PFSK-1 (cell line): ENCODE data around the gene CDCA8.

Experiments used
- FOXP2 ChIP-seq: optimal IDR thresholded peaks from 2 replicates; pipeline ENCODE3; 2011; ENCODE audit warnings: borderline replicate concordance, control low read depth, inconsistent platforms; ENCODE audit not compliant: insufficient read depth; ENCODE audit errors: extremely low read length, extremely low read depth
- POLR2AphosphoS5 ChIP-seq: IDR thresholded peaks from 2 replicates; pipeline ENCODE4 v1.6.1; 2012; ENCODE audit warnings: low read depth, mild to moderate bottlenecking, control low read depth, low read length, moderate library complexity
- SIN3A ChIP-seq: IDR thresholded peaks from 2 replicates; pipeline ENCODE4 v1.6.1; 2012; ENCODE audit warnings: mild to moderate bottlenecking, low read length, moderate library complexity, borderline replicate concordance; ENCODE audit not compliant: insufficient read depth
- TAF1 ChIP-seq: IDR thresholded peaks from 2 replicates; pipeline ENCODE4 v1.6.1; 2012; ENCODE audit warnings: low read length, control low read depth, borderline replicate concordance; ENCODE audit not compliant: insufficient read depth
- TF ChIP-seq, protein P1 (sequence below), 2 experiments: IDR thresholded peaks; 2 replicates each; pipeline versions ENCODE4 v1.6.1 to v1.8.0; 2011 to 2012; ENCODE audit warnings: low read depth in 2 of 2, low read length in 2 of 2, control low read depth in 1 of 2, inconsistent platforms in 1 of 2, mild to moderate bottlenecking in 1 of 2, moderate library complexity in 1 of 2; ENCODE audit not compliant: insufficient read depth in 1 of 2

CDCA8 gene

DNA sequence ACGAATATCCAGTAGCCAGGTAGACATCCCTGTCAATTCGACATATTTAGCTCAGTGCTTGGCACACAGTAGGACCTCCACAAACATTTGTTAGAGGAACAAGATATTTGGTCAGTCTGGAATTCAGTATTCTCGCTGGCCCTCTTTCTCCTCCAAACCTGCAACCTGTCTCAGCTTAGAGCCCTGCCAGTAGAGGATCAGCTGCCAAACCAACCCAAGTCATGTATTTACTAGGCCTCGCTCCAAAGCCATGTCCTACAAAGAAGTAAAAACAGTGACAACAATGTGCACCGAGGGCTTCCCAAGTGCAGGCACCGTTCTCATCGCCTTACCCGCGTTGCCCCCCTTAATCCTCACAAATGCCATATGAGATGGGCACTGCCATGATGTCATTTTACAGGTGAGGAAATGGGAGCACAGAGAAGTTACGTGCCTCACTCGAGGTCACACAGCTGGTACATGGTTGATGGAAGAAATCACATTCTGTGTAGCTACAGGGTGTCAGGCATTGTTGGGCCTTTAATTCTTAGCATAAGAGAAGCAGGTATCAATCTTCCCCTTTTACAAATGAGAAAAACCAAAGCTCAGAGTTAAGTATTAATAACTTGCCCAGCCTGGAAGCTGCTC is 26.0 kb upstream of the CDCA8 start:
- TF ChIP-seq, protein P1, sequence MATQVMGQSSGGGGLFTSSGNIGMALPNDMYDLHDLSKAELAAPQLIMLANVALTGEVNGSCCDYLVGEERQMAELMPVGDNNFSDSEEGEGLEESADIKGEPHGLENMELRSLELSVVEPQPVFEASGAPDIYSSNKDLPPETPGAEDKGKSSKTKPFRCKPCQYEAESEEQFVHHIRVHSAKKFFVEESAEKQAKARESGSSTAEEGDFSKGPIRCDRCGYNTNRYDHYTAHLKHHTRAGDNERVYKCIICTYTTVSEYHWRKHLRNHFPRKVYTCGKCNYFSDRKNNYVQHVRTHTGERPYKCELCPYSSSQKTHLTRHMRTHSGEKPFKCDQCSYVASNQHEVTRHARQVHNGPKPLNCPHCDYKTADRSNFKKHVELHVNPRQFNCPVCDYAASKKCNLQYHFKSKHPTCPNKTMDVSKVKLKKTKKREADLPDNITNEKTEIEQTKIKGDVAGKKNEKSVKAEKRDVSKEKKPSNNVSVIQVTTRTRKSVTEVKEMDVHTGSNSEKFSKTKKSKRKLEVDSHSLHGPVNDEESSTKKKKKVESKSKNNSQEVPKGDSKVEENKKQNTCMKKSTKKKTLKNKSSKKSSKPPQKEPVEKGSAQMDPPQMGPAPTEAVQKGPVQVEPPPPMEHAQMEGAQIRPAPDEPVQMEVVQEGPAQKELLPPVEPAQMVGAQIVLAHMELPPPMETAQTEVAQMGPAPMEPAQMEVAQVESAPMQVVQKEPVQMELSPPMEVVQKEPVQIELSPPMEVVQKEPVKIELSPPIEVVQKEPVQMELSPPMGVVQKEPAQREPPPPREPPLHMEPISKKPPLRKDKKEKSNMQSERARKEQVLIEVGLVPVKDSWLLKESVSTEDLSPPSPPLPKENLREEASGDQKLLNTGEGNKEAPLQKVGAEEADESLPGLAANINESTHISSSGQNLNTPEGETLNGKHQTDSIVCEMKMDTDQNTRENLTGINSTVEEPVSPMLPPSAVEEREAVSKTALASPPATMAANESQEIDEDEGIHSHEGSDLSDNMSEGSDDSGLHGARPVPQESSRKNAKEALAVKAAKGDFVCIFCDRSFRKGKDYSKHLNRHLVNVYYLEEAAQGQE (IDR thresholded peaks at IDR 0.05; ENCODE audit: insufficient read depth in 1 of 2, low read depth in 2 of 2, low read length in 2 of 2), result no peak
- TF ChIP-seq TAF1 (no peak), SIN3A (no peak), POLR2AphosphoS5 (no peak), FOXP2 (no peak)

DNA sequence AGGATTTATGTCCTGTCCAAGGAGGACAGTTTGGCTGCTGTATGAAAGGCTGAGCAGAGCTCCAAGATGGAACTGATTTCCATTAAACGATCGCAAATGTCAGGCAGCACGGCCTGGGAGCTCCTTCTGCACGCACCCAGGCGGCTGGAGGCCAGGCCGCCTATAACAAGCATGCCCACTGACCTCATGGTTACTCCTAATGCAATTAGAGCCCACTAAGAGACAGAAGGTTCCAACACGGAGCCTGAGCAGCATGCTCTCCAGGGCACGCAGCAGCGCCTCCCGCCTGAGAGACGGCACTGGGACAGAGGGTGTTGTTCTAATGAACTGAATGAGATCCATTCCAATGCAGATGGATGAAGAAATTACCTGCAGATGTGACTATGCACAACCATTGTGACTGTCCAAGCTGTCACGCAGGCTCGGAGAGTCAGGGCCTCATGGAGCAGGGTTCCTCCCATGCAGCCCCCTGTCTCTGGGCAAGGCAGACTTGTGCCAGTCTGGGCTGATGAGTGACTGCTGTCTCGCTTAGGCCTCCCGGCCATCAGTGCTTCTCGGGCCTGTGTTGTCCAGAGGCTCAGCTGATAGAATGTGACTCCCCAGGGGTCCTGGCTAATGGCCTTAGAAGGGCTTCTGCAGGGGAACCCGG is 25.2 kb upstream of the CDCA8 start:
- TF ChIP-seq, protein P1 (IDR thresholded peaks at IDR 0.05; ENCODE audit: insufficient read depth in 1 of 2, low read depth in 2 of 2, low read length in 2 of 2), result no peak
- TF ChIP-seq TAF1 (no peak), SIN3A (no peak), POLR2AphosphoS5 (no peak), FOXP2 (no peak)

DNA sequence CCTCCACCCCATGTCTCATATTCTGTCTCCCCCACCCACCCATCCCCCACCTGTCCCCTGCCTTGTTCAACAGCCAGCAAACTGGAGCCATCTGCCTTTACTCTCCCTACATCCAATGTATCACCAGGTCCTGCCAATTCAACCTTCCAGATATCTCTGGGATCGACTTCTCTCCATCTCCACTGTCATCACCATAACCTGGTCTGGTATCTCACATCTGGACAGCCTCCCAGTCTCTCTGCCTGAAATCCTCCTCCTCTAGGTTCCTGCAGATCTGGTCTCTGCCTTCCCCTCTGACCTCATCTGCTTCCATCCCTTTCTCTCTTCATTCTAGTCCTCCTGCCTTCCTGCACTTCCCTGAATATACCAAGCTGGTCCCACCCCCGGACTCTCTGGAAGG is 22.2 kb upstream of the CDCA8 start:
- TF ChIP-seq FOXP2 (no peak), POLR2AphosphoS5 (no peak), SIN3A (no peak), TAF1 (no peak)
- TF ChIP-seq, protein P1 (IDR thresholded peaks at IDR 0.05; ENCODE audit: insufficient read depth in 1 of 2, low read depth in 2 of 2, low read length in 2 of 2), result no peak

DNA sequence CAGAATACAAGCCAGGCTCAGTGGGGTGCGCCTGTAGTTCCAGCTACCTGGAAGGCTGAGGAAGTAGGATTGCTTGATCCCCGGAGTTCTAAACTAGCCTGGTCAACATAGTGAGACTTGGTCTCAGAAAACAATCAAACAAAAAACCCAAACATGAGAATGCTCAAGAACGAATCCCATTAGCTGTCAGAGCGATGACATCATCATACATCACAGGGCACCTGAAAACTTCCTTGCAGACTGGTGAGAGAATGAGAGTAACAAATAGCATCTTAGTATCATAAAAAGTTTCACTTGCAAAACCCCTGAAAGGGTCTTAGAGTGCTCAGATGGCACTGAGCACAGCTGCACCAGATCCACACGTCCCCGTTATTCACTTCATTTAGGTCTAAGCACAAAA is 21.1 kb upstream of the CDCA8 start:
- TF ChIP-seq FOXP2, result no peak
- TF ChIP-seq SIN3A, result no peak
- no peak for TF ChIP-seq TAF1
- TF ChIP-seq, protein P1 (IDR thresholded peaks at IDR 0.05; ENCODE audit: insufficient read depth in 1 of 2, low read depth in 2 of 2, low read length in 2 of 2), result no peak
- TF ChIP-seq POLR2AphosphoS5, result no peak
